ENCODE results near the gene PRR11.
A peak's percentile ranks its signal among the peaks of the same experiment; 100 is the strongest.

Gene PRR11

DNA sequence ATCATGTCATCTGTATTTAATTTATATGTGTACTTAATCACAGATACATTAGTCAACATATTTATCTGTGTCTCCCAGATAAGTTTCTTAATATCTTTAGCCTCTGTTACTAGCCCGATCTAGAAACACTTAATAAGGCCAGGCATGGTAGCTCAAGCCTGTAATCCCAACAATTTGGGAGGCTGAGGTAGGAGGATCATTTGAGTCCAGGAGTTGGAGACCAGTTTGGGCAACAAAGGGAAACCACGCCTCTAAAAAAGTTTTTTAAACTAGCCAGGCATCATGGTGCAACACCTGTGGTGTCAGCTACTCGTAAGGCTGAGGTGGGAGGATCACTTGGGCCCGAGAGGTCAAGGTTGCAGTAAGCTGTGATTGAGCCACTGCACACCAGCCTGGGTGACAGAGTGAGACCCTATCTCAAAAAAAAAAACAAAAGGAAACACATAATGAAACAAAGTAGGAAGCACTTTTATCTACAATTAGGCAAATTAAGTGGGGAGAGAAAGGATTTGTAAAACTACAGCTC lies 9.9 kb upstream of the PRR11 start:
- Histone ChIP-seq H4K20me1 (ENCODE audit: insufficient read depth, low read length, poor library complexity, severe bottlenecking) (peaks cover 71% of the 10 kb centered on the region), H3K9me2 (replicated peaks; ENCODE audit: low read depth, low read length) (no peaks in the 10 kb centered on the region)

GRCh38 chr17:59149051-59149450 lies 6.5 kb upstream of the PRR11 start:
- H3F3A ChIP-seq (ENCODE audit: low read depth) = no peaks in the 10 kb centered on the region
- no peak for TF ChIP-seq EZH2phosphoT487 (IDR thresholded peaks at IDR 0.05; ENCODE audit: borderline replicate concordance)
- TF ChIP-seq, protein P1, sequence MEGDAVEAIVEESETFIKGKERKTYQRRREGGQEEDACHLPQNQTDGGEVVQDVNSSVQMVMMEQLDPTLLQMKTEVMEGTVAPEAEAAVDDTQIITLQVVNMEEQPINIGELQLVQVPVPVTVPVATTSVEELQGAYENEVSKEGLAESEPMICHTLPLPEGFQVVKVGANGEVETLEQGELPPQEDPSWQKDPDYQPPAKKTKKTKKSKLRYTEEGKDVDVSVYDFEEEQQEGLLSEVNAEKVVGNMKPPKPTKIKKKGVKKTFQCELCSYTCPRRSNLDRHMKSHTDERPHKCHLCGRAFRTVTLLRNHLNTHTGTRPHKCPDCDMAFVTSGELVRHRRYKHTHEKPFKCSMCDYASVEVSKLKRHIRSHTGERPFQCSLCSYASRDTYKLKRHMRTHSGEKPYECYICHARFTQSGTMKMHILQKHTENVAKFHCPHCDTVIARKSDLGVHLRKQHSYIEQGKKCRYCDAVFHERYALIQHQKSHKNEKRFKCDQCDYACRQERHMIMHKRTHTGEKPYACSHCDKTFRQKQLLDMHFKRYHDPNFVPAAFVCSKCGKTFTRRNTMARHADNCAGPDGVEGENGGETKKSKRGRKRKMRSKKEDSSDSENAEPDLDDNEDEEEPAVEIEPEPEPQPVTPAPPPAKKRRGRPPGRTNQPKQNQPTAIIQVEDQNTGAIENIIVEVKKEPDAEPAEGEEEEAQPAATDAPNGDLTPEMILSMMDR (conservative IDR thresholded peaks at IDR 0.05; ENCODE audit: low read length) = no peak
- peaks cover 6% of the 10 kb centered on the region; the same call in 1 of the 2 replicates for H3K36me3 ChIP-seq (ENCODE audit: insufficient read depth, low read length)
- peak overlapping the region; percentile 83 for H3K4me2 ChIP-seq (ENCODE audit: low read depth, low read length, poor library complexity, severe bottlenecking)
- H3K4me3 ChIP-seq (ENCODE audit: low read length, poor library complexity, severe bottlenecking) = peak overlapping the region; percentile 83
- peaks cover 83% of the 10 kb centered on the region for H4K20me1 ChIP-seq (ENCODE audit: insufficient read depth, low read length, poor library complexity, severe bottlenecking)
- peak overlapping the region; percentile 6 for H3K9ac ChIP-seq (ENCODE audit: low read depth, low read length, poor library complexity, severe bottlenecking)
- H3K4me1 ChIP-seq (ENCODE audit: insufficient read depth, low read length, poor library complexity, severe bottlenecking) = peaks cover 57% of the 10 kb centered on the region
- no peaks in the 10 kb centered on the region for H3K27me3 ChIP-seq (ENCODE audit: insufficient read depth, low read length, poor library complexity, severe bottlenecking)
- no peak overlapping the region for H2AFZ ChIP-seq (ENCODE audit: low read length)
- H3K9me3 ChIP-seq (ENCODE audit: insufficient read depth, low read depth, low read length) = no peaks in the 10 kb centered on the region
- peaks cover 100% of the 10 kb centered on the region for H3K79me2 ChIP-seq (ENCODE audit: insufficient read depth, low read length)
- H3K9me2 ChIP-seq (replicated peaks; ENCODE audit: low read depth, low read length) = no peaks in the 10 kb centered on the region

More for the DNA sequence above, 9.9 kb upstream of the PRR11 start:
- Histone ChIP-seq H3F3A (ENCODE audit: low read depth) (no peaks in the 10 kb centered on the region), H3K4me3 (ENCODE audit: low read length, poor library complexity, severe bottlenecking) (no peak overlapping the region), H3K27me3 (ENCODE audit: insufficient read depth, low read length, poor library complexity, severe bottlenecking) (no peaks in the 10 kb centered on the region), H3K79me2 (ENCODE audit: insufficient read depth, low read length) (peaks cover 100% of the 10 kb centered on the region), H3K4me2 (ENCODE audit: low read depth, low read length, poor library complexity, severe bottlenecking) (peak overlapping the region; percentile 33), H3K36me3 (ENCODE audit: insufficient read depth, low read length) (peaks cover 12% of the 10 kb centered on the region), H3K9ac (ENCODE audit: low read depth, low read length, poor library complexity, severe bottlenecking) (no peak overlapping the region), H2AFZ (ENCODE audit: low read length) (no peak overlapping the region), H3K9me3 (ENCODE audit: insufficient read depth, low read depth, low read length) (no peaks in the 10 kb centered on the region), H3K4me1 (ENCODE audit: insufficient read depth, low read length, poor library complexity, severe bottlenecking) (peaks cover 29% of the 10 kb centered on the region)
- no peak for TF ChIP-seq EZH2phosphoT487 (IDR thresholded peaks at IDR 0.05; ENCODE audit: borderline replicate concordance)
- TF ChIP-seq, protein P1 (conservative IDR thresholded peaks at IDR 0.05; ENCODE audit: low read length) = no peak

DNA sequence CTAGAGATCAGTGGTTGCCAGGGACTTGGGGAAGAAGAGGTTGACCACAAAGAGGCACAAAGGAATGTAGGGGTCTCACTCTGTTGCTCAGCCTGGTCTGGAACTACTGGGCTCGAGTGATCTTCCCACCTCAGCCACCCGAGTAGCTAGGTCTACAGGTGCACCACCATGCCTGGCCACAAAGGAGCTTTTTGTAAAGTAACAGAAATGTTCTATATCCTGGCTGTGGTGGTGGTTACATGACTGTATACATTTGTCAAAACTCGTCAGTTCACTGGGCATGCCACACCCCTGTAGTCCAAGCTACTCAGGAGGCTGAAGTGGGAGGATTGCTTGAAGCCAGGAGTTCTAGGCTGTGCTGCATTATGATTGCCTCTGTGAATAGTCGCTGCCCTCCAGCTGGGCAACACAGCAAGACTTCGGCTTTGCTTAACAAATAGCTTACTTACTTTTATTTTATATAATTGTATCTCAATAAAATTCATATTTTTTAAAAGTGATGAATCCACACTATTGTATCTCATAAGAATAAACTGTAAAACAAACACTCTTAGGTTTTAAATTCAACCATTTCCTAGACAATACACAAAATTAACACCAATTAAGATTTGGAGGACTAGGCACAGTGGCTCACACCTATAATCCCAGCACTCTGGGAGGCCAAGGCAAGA lies 5.6 kb upstream of the PRR11 start:
- peaks cover 4% of the 10 kb centered on the region; the same call in 1 of the 2 replicates for H3F3A ChIP-seq (ENCODE audit: low read depth)
- peak overlapping the region; percentile 83 for H3K4me3 ChIP-seq (ENCODE audit: low read length, poor library complexity, severe bottlenecking)
- no peaks in the 10 kb centered on the region for H3K27me3 ChIP-seq (ENCODE audit: insufficient read depth, low read length, poor library complexity, severe bottlenecking)
- no peaks in the 10 kb centered on the region for H3K9me2 ChIP-seq (replicated peaks; ENCODE audit: low read depth, low read length)
- H3K4me1 ChIP-seq (ENCODE audit: insufficient read depth, low read length, poor library complexity, severe bottlenecking) = peaks cover 57% of the 10 kb centered on the region
- TF ChIP-seq, protein P1 (conservative IDR thresholded peaks at IDR 0.05; ENCODE audit: low read length) = no peak
- no peak for TF ChIP-seq EZH2phosphoT487 (IDR thresholded peaks at IDR 0.05; ENCODE audit: borderline replicate concordance)
- H3K36me3 ChIP-seq (ENCODE audit: insufficient read depth, low read length) = no peaks in the 10 kb centered on the region
- H3K79me2 ChIP-seq (ENCODE audit: insufficient read depth, low read length) = peaks cover 99% of the 10 kb centered on the region
- peak overlapping the region; percentile 97 for H3K9ac ChIP-seq (ENCODE audit: low read depth, low read length, poor library complexity, severe bottlenecking)
- H4K20me1 ChIP-seq (ENCODE audit: insufficient read depth, low read length, poor library complexity, severe bottlenecking) = peaks cover 80% of the 10 kb centered on the region
- H3K4me2 ChIP-seq (ENCODE audit: low read depth, low read length, poor library complexity, severe bottlenecking) = peak overlapping the region; percentile 83
- H2AFZ ChIP-seq (ENCODE audit: low read length) = no peak overlapping the region
- no peaks in the 10 kb centered on the region for H3K9me3 ChIP-seq (ENCODE audit: insufficient read depth, low read depth, low read length)

Data from Loucy (cell line).